WI38 (cell line): ENCODE measurements around the gene MAEL.

Experiments
- H3K4me3 ChIP-seq: 2 replicates; pipeline ENCODE4 v1.5.1; 2011; ENCODE audit warnings: low read depth, mild to moderate bottlenecking, control low read depth, low read length
- TF ChIP-seq, protein P1 (sequence below): IDR thresholded peaks from 2 replicates; pipeline ENCODE4 v1.5.1; 2012; ENCODE audit warnings: low read depth, mild to moderate bottlenecking, control low read depth, low read length

MAEL gene

DNA sequence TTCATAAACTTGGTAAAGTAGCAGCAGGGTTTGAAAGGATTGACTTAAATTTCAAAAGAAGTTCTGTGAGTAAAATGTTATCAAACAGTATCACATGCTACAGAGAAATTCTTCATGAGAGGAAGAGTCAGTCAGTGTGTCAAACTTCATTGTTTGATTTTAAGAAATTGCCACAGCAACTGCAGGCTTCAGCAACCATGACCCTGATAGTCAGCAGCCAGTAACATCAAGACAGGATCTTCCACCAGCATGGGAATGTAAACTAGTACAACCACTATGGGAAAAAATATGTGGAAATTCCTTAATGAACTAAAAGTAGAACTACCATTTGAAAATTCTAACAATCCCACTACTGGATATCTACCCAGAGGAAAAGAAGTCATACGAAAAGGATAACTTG is 11.5 kb downstream of the MAEL start:
- no peak overlapping the region for H3K4me3 ChIP-seq
- TF ChIP-seq, protein P1, sequence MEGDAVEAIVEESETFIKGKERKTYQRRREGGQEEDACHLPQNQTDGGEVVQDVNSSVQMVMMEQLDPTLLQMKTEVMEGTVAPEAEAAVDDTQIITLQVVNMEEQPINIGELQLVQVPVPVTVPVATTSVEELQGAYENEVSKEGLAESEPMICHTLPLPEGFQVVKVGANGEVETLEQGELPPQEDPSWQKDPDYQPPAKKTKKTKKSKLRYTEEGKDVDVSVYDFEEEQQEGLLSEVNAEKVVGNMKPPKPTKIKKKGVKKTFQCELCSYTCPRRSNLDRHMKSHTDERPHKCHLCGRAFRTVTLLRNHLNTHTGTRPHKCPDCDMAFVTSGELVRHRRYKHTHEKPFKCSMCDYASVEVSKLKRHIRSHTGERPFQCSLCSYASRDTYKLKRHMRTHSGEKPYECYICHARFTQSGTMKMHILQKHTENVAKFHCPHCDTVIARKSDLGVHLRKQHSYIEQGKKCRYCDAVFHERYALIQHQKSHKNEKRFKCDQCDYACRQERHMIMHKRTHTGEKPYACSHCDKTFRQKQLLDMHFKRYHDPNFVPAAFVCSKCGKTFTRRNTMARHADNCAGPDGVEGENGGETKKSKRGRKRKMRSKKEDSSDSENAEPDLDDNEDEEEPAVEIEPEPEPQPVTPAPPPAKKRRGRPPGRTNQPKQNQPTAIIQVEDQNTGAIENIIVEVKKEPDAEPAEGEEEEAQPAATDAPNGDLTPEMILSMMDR, result no peak

DNA sequence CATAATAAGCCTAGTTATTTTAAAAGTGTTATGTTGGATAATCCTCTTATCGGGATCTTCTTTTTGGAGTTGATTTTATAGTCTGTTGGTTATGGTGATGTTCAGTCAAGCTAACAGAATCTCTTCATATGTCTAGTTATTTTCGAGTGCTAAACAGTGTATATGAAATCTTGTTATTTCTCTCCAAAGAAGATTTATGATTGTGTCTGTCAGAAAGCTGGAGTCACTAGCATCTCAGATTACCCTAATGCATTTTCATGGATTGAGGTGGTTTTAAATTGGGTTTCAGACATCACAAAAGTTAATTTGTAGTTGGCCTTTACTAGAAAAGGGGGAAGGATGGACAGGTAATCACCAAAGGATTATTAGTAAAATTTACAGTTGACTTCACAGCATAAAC is 13.3 kb downstream of the MAEL start:
- no peak overlapping the region for H3K4me3 ChIP-seq
- TF ChIP-seq, protein P1, result no peak

DNA sequence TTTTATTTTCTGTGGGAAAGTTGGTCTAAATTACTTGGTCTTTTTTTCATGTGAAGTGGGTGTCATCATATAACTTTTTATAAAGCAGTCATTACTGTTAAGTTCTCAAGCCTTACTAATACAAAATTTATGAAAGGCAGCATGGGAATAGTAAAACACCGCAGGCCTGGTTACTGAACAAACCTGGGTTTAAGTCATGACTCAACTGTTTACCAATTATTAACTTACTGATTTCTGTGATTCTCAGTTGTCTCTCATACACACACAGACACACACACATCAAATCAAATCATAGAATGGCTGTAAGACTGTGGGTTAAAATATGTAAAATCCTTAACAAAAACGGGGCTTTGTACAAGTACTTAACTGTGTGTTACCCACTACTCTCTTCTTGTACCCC is 14.6 kb downstream of the MAEL start:
- no peak overlapping the region for H3K4me3 ChIP-seq
- TF ChIP-seq, protein P1, result no peak

DNA sequence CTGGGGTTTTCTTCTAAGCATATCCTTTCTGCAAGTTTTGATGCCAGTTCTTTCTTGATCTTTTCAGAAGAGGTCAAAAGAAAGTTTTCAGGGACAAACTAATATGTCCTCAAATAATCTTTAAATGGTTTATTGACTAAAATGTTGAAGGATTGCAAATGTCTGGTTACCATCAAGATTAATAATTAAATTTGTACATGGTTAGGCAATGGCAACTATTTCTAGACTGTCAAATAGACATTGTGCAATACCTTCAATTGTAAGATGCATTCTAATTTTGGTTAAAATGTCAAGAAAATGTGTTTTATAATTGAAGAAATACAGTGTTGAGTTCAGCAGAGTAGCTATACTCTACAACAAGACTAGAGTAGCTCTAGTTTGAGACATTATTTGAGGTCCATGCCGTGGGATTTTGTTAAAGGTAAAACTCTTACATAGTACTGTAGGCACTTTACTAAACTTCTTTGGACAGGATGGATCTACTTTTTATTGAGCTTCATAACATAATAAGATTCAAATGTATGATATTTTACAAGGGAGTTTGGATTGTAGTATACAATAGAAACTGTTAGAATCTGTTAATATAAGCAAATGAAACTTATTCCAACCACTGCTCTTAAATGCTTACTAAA is 22.6 kb downstream of the MAEL start:
- no peak overlapping the region for H3K4me3 ChIP-seq
- TF ChIP-seq, protein P1, result no peak

DNA sequence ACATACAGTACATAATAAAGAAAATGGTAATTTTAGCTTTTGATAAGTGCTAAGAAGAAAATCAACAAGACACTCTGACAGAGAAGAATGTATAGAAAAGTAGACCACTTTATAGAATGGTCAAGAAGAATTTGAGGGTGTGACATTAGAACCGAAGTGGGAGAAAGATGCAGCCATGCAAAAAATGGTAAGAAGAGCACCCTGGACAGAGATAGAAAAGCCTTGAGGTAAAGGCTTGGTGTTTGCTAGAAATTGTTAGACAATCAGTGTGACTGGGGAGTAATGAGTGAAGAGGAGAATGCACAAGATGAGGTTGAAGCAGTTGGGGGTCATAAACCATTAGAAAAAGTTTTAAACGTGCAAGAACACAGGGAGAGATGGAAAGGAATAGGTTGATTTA is 23.5 kb downstream of the MAEL start:
- no peak overlapping the region for H3K4me3 ChIP-seq
- TF ChIP-seq, protein P1, result no peak

DNA sequence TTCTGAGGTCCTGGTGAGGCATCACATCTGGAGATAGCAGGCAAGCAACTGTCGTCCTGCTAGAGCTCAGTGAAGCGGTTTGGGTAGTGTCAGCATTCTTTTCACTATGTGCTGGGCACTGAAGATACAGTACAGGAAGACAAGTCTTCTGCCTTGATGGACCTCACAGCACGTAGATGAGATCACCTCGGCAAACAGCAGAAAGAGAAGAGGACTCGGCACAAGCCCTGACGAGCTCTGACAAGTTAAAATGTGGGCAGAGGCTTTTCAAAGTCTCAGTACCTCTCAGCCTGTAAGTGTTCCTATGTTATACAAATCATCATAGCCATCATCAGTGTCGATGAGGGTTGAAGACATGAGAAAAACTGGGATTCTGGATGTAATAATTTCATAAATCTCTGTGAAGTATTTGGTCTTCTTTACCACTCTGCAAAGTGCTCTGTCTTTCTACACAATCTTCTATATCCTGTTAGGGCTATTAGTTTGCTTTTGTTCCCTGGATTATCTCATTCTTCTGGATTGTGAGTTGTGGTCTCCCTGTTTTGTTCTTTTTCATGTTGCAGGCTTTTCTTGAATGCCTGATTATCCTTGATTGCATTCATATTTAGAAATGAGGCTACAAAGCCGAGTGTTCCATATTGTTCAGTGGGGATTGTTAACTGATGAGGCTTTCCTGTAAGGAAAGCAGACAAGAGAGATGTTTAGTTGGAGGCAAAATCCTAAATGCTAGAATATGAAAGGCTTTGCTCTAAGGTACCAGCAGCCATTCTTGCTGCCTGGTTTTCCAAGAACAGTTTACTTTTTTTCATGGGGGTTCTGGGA is 24.2 kb downstream of the MAEL start:
- H3K4me3 ChIP-seq, result no peak overlapping the region
- TF ChIP-seq, protein P1, result no peak

DNA sequence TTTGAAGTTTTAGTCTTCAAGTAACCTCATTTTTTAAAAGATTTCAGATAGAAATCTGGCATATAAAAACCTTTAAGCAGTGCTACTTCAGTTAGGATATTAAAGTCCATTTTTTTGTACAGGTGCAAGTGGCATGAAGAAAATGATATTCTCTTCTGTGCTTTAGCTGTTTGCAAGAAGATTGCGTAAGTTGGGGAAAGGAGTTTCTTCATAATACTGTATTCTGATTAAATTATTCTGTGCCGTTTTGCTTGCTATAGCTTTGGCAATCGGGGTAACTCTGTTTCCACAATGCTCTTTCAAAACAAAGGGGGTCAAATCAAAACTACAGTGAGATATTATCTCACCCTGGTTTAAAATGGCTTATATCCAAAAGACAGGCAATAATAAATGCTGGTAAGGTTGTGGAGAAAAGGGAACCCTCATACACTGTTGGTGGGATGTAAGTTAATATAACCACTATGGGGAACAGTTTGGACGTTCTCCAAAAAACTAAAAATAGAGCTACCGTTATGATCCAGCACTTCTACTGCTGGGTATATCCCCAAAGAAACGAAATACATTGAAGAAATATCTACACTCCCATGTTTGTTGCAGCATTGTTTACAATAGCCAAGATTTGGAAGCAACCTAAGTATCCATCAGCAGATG is 27.1 kb downstream of the MAEL start:
- no peak overlapping the region for H3K4me3 ChIP-seq
- TF ChIP-seq, protein P1, result no peak
